GM04503 (cell line): ENCODE results near the gene TRABD2B.

Experiments used
- DNase-seq: peaks from one replicate; pipeline ENCODE4 v3.0.0-alpha.2; 2012; ENCODE audit warnings: low read depth

TRABD2B gene

GRCh38 chr1:47824716-47825115 lies 172.5 kb downstream of the TRABD2B start:
- DNase-seq: no peak

DNA sequence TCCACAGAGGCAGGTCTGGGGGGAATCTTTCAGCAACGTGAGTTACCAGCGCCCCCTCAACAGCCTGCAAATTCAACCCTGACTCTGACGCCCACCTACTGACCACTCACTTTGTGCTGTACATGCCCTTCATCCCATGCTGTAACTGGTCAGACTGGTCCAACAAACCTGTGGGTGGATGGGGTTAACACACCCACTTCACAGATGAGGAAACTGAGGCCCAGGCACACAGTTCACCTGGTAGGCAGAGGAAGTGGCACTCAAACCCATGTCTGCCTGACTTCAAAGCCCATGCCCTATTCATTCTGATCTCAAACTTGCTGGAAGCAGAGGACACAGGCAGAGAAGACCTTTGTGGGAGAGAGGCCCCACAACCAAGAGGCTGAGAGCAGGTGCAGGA lies 172.9 kb downstream of the TRABD2B start:
- no peak for DNase-seq

DNA sequence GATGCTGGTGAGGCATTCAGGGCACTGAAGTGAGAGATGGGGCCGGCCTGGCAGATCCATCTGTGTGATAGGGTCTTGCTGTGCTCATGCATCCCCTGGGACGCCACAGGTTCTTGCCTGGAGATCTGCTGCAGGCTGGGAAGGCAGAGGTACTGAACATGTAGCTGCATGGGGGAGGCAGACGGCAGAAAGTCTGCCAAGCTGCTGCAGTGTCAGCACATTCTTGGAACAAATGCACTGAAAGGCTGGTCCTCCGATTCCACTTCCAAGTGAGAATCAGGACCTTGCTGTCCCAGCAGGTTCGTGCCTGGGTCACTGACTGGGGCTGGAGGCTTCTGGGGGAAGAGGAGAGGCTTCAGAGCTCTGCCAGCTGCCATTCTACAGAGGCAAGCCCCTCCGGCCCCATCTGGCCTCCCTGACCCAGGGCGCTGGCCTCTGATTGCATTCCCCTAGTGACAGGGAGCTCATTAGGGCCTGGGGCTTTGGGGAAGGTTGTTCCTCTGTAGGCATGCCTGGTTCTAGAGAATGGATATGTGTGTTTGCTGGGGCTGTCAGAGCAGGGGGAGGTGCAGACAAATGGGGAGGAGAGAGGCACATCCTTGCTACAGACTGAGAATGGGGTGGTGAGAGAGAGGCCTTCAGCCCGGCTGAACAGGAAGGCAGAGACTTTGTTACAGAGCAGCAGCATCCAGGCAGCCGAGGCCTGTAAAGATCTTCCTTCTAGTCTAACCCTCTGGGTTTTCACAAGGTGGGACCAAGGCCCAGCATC lies 174.0 kb downstream of the TRABD2B start:
- DNase-seq: no peak

DNA sequence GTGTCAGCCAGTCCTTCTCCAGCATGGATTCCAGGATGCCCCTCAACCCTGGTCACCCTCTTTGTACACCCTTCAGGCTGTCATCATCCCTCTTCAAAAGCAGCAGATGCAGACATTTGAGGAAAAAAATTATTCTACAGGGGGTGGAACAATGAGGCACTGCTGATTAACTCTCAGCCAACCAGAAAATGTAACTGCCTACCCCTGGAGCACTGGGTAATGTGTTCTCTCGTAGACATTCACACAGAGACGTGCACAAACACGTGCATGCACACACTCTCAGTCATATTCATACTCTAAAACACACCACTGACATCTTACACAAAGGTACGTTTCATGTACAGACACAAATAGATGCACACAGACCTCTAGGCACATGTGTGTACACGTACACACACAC lies 175.4 kb downstream of the TRABD2B start:
- DNase-seq: no peak

DNA sequence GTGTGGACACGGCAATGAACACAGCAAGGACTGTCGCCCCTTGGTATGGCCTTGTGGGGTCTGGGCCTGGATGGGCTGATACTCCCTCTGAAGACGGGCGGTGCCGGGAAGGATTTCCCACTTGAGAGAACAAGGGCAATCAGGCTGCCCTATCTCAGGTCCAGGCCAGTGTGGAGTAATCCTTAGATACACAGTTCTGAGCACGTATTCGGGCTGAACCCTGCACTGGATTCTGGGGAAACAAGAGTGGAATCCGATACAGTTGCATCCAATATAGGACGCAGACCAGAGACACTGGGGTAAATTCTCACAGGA lies 177.7 kb downstream of the TRABD2B start:
- DNase-seq: no peak

DNA sequence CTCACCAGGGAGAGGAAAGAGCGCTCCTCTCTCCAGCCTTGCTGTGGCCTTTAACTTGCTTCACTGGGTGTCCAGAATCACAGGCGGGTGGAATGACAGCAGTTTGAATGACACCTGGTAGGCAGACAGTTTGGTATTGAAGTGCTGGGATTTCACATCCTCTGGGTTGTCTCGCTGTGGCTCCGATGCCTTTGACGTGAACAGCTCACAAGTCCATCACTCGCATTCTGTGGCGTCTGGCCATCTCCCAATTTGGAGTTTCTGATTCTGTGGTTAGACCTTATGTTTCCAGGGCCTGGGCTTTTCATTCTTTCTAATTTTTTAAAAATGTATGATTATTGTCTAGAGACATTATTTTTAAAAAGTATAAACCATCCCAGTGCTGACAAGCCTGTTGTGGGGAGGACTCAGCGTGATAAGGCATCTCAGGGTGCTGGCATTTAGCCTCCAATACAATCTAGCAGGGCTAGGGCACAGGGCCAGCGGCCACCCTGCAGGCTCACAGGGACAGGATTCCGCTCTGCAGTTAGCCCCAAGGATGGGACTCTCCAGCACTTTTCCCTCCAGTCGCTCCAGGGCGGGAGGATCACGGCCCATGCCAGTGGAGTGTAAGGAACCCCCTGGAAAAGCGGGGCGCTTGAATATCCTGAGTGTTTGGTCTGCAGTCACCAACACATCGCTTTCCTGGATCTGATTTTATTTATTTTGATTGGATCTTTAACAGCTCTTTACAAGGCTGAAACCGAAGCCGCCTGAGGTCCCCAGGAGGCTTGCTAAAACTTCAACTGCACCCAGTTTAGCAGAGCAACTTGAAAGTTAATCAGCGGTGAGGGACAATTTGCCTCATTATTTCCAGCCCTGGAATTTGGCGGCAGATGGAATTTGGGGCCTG lies 178.3 kb downstream of the TRABD2B start:
- DNase-seq: no peak

DNA sequence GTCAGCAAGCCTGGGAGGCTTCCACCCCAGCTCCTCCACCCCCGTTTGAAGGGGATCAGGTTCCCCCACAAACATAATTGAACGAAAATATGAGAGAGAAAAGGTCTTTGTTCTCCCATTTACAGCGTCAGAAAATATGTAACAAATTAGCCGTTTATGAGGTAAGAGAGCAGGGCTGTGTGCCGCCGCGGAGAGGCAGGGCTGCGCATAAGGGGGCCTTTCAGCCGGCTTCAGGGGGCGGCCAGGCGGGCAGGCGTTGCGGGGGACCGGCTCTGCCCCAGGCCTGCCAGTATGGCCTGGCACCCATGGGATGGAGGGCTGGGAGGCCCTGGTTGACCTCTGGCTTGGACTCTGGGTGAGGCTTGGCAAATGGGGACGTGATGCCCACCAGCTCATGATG lies 179.3 kb downstream of the TRABD2B start:
- DNase-seq: no peak

DNA sequence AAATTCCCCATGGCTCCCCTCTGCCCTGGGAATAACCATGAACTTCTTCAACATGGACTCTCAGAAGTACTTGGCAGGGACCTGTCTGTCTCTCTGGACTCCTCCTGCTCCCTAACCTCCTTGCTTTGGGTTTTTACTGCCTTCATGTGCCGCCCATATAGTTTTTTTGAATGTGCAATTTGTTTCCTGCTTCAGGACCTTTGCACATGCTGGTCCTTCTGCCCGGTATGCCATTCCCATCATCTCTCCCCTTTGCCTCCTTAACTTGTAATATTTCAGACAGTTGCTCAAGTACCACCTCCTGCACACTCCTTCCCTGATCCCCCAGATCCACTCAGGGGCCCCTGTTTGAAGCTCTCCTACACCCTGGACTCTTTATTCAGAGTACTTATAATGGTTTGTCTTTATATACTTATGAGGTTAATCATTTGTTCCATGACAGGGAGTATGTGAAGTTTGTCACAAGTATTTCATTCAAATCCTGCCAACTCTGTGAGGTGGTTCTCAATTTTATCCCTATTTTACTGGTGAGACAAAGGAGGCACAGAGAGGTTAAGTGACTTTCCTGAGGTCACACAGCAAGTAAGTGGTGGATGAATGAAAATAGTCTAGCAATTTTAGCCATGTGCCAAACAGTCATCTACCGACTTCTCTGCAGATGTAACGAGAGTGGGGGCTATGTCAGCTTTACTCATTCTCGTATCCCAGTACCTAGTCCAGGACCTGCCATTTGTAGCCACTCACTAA lies 180.7 kb downstream of the TRABD2B start:
- no peak for DNase-seq

DNA sequence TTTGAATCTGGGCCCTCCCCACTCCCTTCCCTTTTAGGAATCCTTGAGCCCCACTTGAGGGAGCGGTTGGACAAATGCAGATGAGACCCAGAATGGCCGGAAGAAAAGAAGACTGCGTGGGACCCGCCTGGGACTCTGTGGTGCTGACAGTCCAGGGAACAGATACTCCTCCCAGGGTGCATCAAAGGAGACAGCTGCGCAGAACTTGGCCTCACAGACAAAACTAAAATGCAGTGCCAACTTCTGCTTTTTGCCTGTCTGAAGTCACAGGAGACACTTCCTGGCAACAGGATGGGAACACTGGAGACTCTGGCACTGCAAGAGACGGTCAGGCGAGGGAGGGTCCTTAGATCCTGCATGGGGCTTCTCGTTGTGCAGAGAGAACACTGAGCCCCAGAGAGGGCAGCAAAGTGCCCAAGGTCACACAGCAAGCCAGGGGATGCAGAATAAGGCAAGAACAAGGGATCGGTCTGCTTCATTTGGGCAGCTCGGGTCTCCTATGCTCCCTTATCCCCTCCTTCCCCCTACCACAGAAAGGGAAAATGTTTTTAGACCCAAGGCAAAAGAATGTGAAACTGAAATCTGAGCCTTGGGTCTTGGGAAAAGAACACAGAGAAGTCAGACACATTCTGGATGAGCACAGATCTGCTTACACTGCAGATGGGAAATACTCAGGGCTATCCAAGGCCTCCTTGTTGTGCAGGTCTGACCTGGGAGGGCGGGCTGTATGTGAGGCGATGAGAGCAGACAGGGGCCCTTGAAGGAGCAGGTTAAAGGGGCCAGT lies 182.4 kb downstream of the TRABD2B start:
- no peak for DNase-seq

GRCh38 chr1:47813970-47814369 lies 183.2 kb downstream of the TRABD2B start:
- DNase-seq: no peak

DNA sequence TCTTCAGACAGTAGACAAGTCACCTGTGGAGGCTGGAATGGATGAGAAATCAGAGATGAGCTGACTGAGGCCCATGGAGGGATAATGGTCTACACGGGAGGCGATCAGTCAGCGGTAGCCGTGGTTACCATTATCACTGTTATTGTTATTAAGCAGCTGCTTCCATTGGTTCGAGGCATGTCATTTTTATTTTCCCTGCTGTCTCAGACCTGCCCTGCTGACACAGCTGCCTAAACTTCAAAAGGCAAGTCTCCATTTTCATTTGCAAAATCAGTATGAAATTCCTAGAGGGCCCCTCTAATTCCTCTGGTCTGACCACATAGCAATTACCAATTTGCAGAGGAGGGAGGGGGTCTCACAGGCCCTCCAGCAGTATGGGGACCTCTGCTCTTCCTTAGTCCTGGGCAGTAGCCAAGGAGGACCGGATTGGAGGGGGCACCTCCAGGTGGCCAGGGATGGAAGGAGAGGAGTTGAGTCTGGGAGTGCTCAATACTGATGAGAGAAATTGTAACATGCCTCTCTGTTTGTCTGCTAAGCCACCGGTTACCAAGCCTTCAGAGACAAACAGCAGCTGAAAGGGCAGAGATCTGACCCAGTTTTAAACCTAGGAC lies 184.2 kb downstream of the TRABD2B start:
- DNase-seq: no peak

DNA sequence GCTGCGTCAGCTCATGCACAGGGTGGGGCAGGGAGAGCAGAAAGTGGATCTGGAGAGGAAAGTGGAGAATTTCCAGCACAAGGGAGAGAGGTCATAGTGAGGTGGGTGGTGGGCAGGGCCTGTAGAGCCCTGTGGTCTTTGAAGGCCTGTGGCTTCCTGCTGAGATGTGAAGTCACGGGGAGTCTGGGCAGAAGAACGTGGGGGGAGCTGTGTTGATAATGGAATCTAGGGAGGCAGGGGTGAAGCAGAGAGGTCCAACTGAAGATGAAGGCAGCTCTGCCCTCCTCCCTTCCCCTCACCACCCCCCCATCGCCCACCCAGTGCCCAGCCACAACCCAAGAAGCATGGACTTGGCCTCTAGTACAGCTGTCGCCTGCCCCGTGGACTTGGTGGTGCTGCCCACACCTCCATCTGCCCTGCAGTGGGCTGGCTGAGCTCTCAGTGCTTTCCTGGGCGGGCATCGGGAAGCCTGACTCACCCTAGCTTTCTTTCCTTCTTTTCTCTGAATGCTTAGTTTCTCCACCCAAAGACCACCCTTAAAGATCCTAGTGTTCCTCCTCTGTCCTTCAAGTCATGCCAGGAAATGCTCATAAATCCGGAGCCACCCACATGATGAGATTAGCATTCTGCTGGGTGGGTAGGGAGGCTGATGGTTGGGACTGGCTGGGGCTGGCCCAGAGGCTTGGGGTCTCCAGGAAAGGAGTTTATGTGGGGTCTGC lies 186.1 kb downstream of the TRABD2B start:
- no peak for DNase-seq

DNA sequence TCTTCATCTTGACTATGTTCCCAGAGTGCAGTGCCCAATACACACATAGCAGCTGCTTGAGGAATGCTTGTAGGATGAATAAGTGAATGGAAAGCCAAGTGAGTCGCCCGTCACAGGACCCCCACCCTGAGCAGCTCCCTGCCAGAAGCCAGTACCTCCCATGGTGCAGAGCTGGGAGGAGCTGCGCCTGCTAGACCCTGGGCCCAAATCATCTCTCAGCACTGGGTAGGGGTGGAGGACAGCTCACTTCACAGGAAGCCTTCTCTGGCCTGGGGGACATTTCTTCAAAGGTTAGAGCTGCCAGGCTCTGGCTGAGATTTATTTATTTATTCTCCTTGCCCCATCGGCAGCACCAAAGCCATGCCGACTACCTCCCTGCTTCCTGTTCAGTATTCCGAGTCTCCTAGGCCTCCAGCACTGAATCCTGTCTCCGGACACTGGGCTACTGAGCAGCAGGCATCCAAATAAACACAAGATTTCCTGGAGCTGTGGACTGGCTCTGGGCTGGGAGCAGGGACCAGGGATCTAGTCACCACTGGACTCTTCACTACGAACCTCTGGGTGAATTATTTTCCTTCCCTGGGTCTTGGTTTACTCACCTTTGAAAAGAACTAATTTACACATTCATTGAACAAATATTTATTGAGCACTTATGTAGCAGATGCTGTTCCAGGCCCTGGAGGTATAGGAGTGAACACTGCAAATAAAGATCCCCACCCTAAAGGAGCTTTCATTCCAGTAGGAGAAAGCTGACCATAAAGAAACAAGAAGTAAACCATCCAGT lies 187.7 kb downstream of the TRABD2B start:
- DNase-seq: no peak

DNA sequence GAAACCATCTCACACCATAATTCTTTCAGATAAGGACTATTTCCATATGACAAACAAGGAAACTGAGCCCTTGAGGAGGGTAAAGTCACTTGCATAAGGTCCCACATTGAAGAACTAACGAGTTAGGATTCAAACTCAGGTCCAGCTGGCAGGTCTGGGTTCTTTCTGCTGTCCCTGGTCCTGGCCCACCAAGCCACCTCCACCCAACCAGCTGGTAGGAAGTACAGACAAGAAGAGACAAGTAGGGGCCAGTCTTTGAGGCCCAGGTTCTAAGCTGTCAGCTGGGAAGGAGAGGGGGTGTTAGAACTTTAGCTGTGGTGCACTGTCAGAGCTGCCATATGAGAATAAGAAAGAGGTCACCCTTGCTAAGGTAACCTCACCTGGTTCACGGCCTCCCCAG lies 188.6 kb downstream of the TRABD2B start:
- no peak for DNase-seq

DNA sequence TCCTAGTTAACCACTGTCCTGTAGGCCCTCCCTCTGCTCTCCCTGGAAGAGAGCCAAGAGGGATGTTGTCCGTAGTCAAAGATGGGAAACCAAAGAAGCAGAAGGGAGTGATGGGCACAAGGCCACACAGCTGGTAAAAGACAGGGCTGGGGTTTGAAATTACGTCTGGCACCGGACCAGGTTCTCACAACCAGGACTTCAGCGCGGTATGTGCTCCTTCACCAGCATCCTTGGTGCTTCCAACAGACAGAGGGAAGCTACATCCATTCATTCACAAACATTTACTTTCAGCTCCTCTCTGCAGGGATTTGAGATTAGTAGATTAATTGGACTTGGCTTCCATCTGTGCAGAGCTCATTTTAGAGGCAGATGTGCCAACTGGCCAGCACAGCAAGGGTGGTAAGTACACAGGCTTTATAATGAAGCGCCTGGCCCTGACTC lies 191.2 kb downstream of the TRABD2B start:
- DNase-seq: no peak

GRCh38 chr1:47805018-47805417 lies 192.2 kb downstream of the TRABD2B start:
- no peak for DNase-seq

- DNase-seq: no peak
These were observed 193.2 kb downstream of the TRABD2B start for GRCh38 chr1:47803815-47804501.

GRCh38 chr1:47797575-47797974 lies 199.6 kb downstream of the TRABD2B start:
- DNase-seq: no peak

DNA sequence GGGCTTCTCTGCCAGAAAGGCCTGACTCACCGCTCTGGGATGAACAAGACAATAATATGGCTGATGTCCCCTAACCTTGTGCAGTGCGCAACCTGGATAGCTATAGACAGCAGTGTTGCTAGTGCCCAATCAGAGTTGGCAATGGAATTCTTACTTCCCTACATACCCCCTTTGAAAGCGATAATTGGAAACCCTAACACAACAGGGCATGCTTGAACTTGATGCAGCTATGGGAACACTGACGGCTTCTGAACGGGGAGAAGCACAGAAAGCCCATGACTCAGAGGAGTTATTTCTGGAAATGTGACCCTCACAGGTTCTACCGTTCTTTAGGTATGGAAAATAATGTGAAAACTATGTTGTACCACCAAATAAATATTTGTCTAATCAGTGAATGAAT lies 200.6 kb downstream of the TRABD2B start:
- DNase-seq: no peak
